Activated CD8-positive, alpha-beta memory T cell treated with anti-CD3 and anti-CD28 coated beads for 24 hours (primary cell): Measurements from ENCODE around the gene FHDC1.

Source experiments
- DNase-seq: peaks from one replicate; pipeline ENCODE4 v3.0.0-alpha.2; 2020

FHDC1 gene

GRCh38 chr4:152983774-152984411 is 47.8 kb downstream of the FHDC1 start:
- no peak for DNase-seq

- no peak for DNase-seq
These were observed 52.8 kb downstream of the FHDC1 start for GRCh38 chr4:152988721-152989553.

DNA sequence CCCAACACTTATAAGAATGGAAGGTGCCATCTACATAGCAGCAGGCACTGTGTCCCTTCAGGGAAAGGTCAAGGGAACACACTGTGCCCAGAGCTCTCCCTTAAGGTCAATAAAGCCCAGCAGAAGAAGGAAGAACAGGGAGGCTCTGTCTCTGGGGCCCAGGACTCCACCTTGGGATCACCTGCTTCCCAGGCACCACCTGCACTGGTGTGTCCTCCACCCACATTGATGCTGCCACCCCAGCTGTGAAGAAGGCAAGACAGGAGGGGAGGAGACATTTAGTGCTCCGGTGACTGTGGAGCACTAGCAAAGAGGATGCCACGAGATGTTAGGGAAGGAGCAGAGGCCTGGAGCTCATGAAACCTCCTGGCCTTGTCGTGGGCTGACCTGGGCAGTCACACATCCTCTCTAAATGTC is 53.4 kb downstream of the FHDC1 start:
- no peak for DNase-seq

DNA sequence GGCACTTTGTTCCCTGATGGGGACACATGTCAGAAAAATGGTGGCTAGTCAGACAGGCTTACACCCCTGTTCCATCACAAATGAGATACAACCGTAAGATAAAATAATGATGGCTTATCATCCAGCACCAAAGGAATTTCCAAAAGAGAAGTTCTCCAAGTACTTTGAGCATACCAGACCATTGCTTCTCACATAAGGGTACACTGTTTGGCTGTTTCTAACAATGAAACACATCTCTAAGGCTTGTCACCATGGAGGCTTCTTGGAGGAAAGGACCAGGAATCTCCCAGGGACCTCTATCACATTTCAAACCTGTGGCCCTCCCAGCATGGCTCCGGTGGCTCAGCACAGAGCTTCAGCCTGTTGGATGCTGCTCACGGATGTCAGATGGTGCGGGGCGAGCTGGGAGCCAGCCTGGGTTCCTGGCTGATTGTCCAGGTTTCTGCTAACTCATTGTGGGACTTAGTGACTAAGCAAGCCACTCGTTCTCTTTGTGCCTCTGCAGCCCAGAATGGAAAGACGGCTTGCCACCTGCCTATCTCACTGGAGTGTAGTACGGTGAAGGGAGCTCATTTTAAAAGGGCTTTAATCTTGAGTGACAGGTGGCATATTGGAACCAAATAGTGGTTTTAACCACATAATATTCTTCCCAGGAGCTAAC is 54.5 kb downstream of the FHDC1 start:
- no peak for DNase-seq

- no peak for DNase-seq
These were observed 55.3 kb downstream of the FHDC1 start for GRCh38 chr4:152991398-152991797.

DNA sequence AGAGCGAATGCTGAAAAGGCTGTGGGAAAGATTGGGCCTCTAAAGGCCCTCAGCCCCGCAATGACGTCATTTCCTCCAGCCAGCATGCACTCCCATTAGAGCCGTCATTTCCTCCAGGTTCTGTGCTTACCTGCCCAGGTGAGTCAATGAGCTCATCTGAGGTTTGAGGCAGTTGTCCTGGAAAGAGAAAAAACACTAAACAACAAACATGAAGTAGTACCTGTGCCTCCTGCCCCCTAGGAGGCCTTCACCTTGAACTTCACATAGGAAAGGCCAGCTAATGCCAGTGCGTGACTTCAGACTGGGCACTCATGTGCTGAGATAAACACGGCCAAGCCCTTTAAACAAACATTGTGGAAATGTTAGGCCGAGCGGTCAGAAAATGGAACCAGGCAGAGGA is 55.9 kb downstream of the FHDC1 start:
- DNase-seq: no peak

- DNase-seq: no peak
These were observed 56.3 kb downstream of the FHDC1 start for GRCh38 chr4:152992466-152992865.

- no peak for DNase-seq
These were observed 57.9 kb downstream of the FHDC1 start for GRCh38 chr4:152994038-152994437.

DNA sequence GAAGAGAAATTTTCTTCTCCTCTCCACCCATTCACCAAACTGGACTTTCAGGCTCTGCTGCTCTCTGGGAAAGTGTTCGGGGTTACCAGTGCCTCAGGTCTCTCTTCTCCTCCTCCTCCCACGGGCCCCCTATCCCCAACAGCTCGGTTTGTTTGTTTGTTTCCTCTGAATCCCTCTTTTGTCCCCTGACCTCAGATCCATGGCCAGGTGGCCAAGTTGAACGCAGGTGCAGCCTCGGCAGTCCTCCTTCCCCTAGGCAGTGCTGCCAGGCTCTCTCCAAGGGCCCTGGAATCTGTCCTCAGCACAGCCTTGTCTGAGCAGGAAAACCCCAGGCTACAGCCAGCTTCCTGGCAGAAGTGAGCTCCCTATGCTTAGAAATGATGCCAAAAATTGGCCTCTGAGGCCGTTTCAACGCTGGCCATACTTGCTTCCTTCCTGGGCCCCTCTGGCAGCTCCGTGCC is 60.0 kb downstream of the FHDC1 start:
- no peak for DNase-seq

GRCh38 chr4:152996672-152997071 is 60.5 kb downstream of the FHDC1 start:
- DNase-seq: no peak

- DNase-seq: no peak
These were observed 61.2 kb downstream of the FHDC1 start for GRCh38 chr4:152997288-152997687.

- DNase-seq: no peak
These were observed 61.8 kb downstream of the FHDC1 start for GRCh38 chr4:152997771-152998487.

DNA sequence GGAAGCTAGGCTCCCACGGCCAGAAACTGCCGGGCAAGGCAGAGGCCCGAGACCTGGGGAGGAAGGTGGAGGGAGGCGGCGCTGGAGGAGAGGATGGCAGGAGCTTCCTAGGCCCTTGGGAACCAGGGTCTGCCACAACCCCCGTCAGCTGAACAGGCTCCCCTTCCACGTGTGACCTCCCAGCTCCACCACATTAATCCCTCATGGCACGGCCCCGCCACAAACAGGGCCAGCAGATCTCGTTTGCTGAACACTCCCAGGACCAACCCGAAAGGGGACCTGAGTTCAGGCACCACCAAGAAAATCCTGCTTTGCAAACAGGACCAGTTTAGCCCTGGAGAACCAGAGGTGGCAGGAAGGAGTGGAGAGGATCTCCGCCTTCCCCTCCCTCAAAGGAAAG is 62.7 kb downstream of the FHDC1 start:
- DNase-seq: no peak

GRCh38 chr4:152999346-153000075 is 63.4 kb downstream of the FHDC1 start:
- no peak for DNase-seq

DNA sequence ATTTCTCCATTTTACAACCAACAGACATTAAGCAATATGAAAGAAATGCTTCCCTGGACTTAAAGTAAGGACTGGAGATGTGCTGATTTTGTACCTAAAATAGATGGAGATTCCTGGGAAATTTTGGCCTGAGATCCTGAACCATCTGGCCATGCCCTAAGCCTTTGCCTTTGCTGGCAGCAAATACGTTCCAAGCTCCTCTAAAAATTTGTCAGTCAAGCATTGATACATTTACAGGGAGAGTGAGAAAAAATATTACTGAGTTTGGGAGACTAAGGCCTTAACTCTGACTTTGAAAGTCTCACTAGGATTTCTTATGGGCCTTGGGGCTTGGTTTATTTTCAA is 63.9 kb downstream of the FHDC1 start:
- no peak for DNase-seq

- no peak for DNase-seq
These were observed 65.5 kb downstream of the FHDC1 start for GRCh38 chr4:153001626-153002025.

- DNase-seq: no peak
These were observed 66.0 kb downstream of the FHDC1 start for GRCh38 chr4:153002110-153002509.

- no peak for DNase-seq
These were observed 68.1 kb downstream of the FHDC1 start for GRCh38 chr4:153004081-153004850.

DNA sequence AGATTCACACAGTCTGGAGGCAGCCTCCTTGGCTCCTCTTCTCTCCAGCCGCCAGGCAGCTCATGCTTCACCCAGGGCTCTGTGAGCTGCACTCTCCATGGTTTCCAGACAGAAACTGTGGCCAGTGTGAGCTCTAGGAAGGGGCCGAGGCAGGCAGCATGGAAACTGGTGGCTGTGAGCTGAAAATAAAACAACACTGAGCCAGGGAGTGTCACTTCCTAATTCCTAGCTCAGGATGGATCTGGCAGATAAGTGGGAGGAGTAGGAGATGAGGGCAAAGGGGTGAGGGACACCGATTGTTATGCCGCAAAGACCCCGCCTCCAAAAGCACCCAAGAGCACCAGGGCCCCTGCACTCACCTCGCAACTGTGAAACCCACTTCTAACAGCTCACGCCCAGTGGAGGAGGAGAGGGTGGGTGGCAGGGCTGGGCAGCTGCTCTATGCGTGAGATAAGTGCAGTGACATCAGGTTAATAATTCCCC is 69.8 kb downstream of the FHDC1 start:
- no peak for DNase-seq

GRCh38 chr4:153008578-153009199 is 72.6 kb downstream of the FHDC1 start:
- no peak for DNase-seq

DNA sequence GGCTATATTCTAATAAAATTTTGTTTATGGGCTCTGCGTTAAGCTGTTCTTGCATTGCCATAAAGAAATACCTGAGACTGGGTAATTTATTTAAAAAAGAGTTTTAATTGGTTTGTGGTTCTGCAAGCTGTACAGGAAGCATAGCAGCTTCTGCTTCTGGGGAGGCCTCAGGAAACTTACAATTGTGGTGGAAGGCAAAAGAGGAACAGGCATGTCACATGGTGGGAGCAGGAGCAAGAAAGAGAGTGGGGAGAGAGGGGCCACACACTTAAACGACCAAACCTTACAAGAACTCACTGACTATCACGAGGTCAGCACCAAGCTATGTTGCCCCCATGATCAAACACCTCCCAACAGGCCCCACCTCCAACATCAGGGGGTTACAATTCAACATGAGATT is 74.0 kb downstream of the FHDC1 start:
- DNase-seq: no peak
